Measurements from ENCODE around the gene GANC.

Gene GANC

GRCh38 chr15:42403389-42403788, 130.4 kb downstream of the GANC start:
- TF ChIP-seq GATA3 (IDR thresholded peaks at IDR 0.05; ENCODE audit: low read depth, low read length) (no peak), GATA2 (IDR thresholded peaks at IDR 0.05; ENCODE audit: low read depth, low read length) (no peak)

- TF ChIP-seq GATA2 (IDR thresholded peaks at IDR 0.05; ENCODE audit: low read depth, low read length), result no peak
- no peak for TF ChIP-seq GATA3 (IDR thresholded peaks at IDR 0.05; ENCODE audit: low read depth, low read length)
Observed at GRCh38 chr15:42404461-42405235, 131.6 kb downstream of the GANC start.

GRCh38 chr15:42405863-42406482, 133.0 kb downstream of the GANC start:
- TF ChIP-seq GATA3 (IDR thresholded peaks at IDR 0.05; ENCODE audit: low read depth, low read length) (no peak), GATA2 (IDR thresholded peaks at IDR 0.05; ENCODE audit: low read depth, low read length) (no peak)
